HepG2 (cell line): ENCODE measurements around the gene CSNK1E. TPM values are rescaled to one million over a fixed set of nuclear protein-coding genes. Genes with fewer than 3 reads are reported as not detected.

Source experiments
- ATAC-seq: fragments of 200-7000 bp; cut with Tn5 transposase; 3 replicates; pipeline ENCODE4 v1.9.1; 2020; ENCODE audit warnings: mild to moderate bottlenecking, moderate library complexity
- BruUV-seq: library from RNA; stranded (reverse); fragments of 400-500 nt; replicated peaks from 2 replicates; lab custom pipeline; 2021; lab: Mats Ljungman, UMichigan
- CTCF ChIA-PET: fragments of 300-600 bp; formaldehyde crosslinking; extraction: SDS; loops from one replicate; lab custom pipeline; 2021; ENCODE audit warnings: low total read pairs, inconsistent platforms, low intra/inter-chr PET ratio; lab: Yijun Ruan, JAX
- POLR2A ChIA-PET: fragments of 350-600 bp; sonication (Branson Sonifier 250); formaldehyde crosslinking; loops from one replicate; lab custom pipeline; 2020; ENCODE audit warnings: antibody characterized with exemption, inconsistent platforms; lab: Yijun Ruan, JAX
- DNase-seq: peaks from one replicate; pipeline ENCODE4 v3.0.0-alpha.2; 2015; ENCODE audit warnings: low spot score
- FAIRE-seq: peaks from 3 replicates; lab custom pipeline; 2011; peaks lifted over from hg19 to GRCh38; lab: Jason Lieb, UNC
- H2AFZ ChIP-seq: one replicate; pipeline ENCODE4 v1.6.1; 2011; ENCODE audit warnings: low read length, inconsistent platforms
- H3K27ac ChIP-seq: fragments of 300-600 bp; 3 replicates; pipeline ENCODE4 v1.8.0; 2011; ENCODE audit warnings: mixed run types, mild to moderate bottlenecking, mixed read lengths, low read length, inconsistent platforms; ENCODE audit not compliant: insufficient read depth; ENCODE audit errors: extremely low read length
- H3K27me3 ChIP-seq, 2 experiments: fragments of 200-600 bp in 1 of 2; 2 replicates in 1 of 2; 3 replicates in 1 of 2; pipeline versions ENCODE4 v1.6.0 to v1.8.0; 2011; ENCODE audit warnings: low read length in 2 of 2, mild to moderate bottlenecking in 2 of 2, moderate library complexity in 2 of 2, inconsistent platforms in 1 of 2; ENCODE audit not compliant: insufficient read depth in 2 of 2, control insufficient read depth in 1 of 2
- H3K36me3 ChIP-seq, 2 experiments: fragments of 200-600 bp in 1 of 2; replicated peaks in 1 of 2; 2 replicates in 1 of 2; 3 replicates in 1 of 2; pipeline versions ENCODE4 v1.5.1 to v1.8.0; 2011; ENCODE audit warnings: low read length in 2 of 2, inconsistent platforms in 1 of 2; ENCODE audit not compliant: insufficient read depth in 2 of 2, control insufficient read depth in 1 of 2
- H3K4me1 ChIP-seq: 2 replicates; pipeline ENCODE4 v1.5.1; 2012; ENCODE audit warnings: low read length, inconsistent platforms; ENCODE audit not compliant: insufficient read depth
- H3K4me2 ChIP-seq: 2 replicates; pipeline ENCODE4 v1.6.0; 2011; ENCODE audit warnings: low read depth, low read length, inconsistent platforms
- H3K4me3 ChIP-seq, 3 experiments: fragments of 200-600 bp in 1 of 3; sonication (generic), shearing (Covaris generic) in 1 of 3; replicated peaks in 1 of 3; 2 replicates each; pipeline ENCODE4 v1.5.1; 2011 to 2016; ENCODE audit warnings: low read length in 3 of 3, inconsistent platforms in 2 of 3, low read depth in 2 of 3, mild to moderate bottlenecking in 2 of 3, control low read depth in 1 of 3, mixed read lengths in 1 of 3; ENCODE audit not compliant: insufficient read depth in 1 of 3
- H3K79me2 ChIP-seq: one replicate; pipeline ENCODE4 v1.6.1; 2011; ENCODE audit warnings: low read length, inconsistent platforms; ENCODE audit not compliant: insufficient read depth
- H3K9ac ChIP-seq: 2 replicates; pipeline ENCODE4 v1.6.0; 2011; ENCODE audit warnings: mild to moderate bottlenecking, low read depth, low read length, inconsistent platforms; ENCODE audit not compliant: insufficient read depth
- H3K9me3 ChIP-seq: 2 replicates; pipeline ENCODE4 v1.5.1; 2012; ENCODE audit warnings: mild to moderate bottlenecking, low read length
- H4K20me1 ChIP-seq: 2 replicates; pipeline ENCODE4 v1.6.0; 2011; ENCODE audit warnings: inconsistent platforms, mild to moderate bottlenecking, low read length, moderate library complexity; ENCODE audit not compliant: insufficient read depth
- ATM ChIP-seq: fragments of 450-650 bp; IDR thresholded peaks from 2 replicates; pipeline ENCODE4 v1.7.1; 2017; ENCODE audit warnings: mild to moderate bottlenecking, borderline replicate concordance
- GTF3A ChIP-seq: sonication (generic); formaldehyde crosslinking; conservative IDR thresholded peaks from 2 replicates; pipeline ENCODE4 v1.4.0; 2020; ENCODE audit warnings: mild to moderate bottlenecking, missing genetic modification reagents
- RBFOX2 ChIP-seq: fragments of 200-400 bp; formaldehyde crosslinking; IDR thresholded peaks from 2 replicates; pipeline ENCODE4 v1.6.1; 2017; ENCODE audit warnings: low read depth, mild to moderate bottlenecking, low read length
- SAFB2 ChIP-seq: sonication (generic); formaldehyde crosslinking; IDR thresholded peaks from 2 replicates; pipeline ENCODE4 v1.5.1; 2020; ENCODE audit warnings: missing genetic modification reagents, low read depth, mild to moderate bottlenecking, borderline replicate concordance
- SMAD1 ChIP-seq: sonication (generic); formaldehyde crosslinking; IDR thresholded peaks from 2 replicates; pipeline ENCODE4 v1.4.0; 2020; ENCODE audit warnings: missing genetic modification reagents, low read depth, mild to moderate bottlenecking, borderline replicate concordance
- SMARCC2 ChIP-seq: fragments of 450-650 bp; IDR thresholded peaks from 2 replicates; pipeline ENCODE4 v1.6.1; 2017; ENCODE audit warnings: antibody characterized with exemption, mild to moderate bottlenecking
- THAP11 ChIP-seq: IDR thresholded peaks from 2 replicates; pipeline ENCODE4 v1.6.1; 2016; ENCODE audit warnings: missing biosample characterization, missing genetic modification reagents
- ZNF503 ChIP-seq: sonication (generic); formaldehyde crosslinking; IDR thresholded peaks from 2 replicates; pipeline ENCODE4 v1.4.0; 2020; ENCODE audit warnings: missing genetic modification reagents
- ZNF564 ChIP-seq: sonication (generic); formaldehyde crosslinking; IDR thresholded peaks from 2 replicates; pipeline ENCODE4 v1.8.1; 2023; ENCODE audit warnings: mild to moderate bottlenecking, missing genetic modification reagents
- ZNF615 ChIP-seq: sonication (generic); formaldehyde crosslinking; IDR thresholded peaks from 2 replicates; pipeline ENCODE4 v1.5.0; 2020; ENCODE audit warnings: mild to moderate bottlenecking, missing genetic modification reagents, borderline replicate concordance
- WGBS: methylation state at CpG from one replicate; pipeline ENCODE4 v1.1.6; 2017; ENCODE audit warnings: low lambda C conversion rate; 5-methylcytosine and 5-hydroxymethylcytosine counted together
- in situ Hi-C: cut with HindIII; loops from 2 replicates; pipeline ENCODE4 v1.10.0; 2017; ENCODE audit warnings: low pct_unique_long_range_greater_than_20kb; ENCODE audit not compliant: extremely low pct_ligation_motif_present
- intact Hi-C: fragments of 100-400 bp; cut with micrococcal nuclease; formaldehyde crosslinking; loops from one replicate; pipeline ENCODE4 v1.10.0; 2022; ENCODE audit not compliant: unreplicated experiment
- polyA plus RNA-seq, 8 experiments: library from polyadenylated mRNA; depleted of rRNA in 3 of 8; stranded (reverse) in 7 of 8; unstranded in 1 of 8; fragments of >200 nt; fragmentation: Illumina TruSeq in 4 of 8; extraction: Trizol in 4 of 8; gene quantifications; 2 replicates each; pipeline versions ENCODE4 v1.2.1 to v1.2.3, GENCODE V29; 2011 to 2016; ENCODE audit warnings: low read depth in 4 of 8, missing spikeins in 1 of 8, mixed read lengths in 1 of 8; ENCODE audit not compliant: insufficient read depth in 1 of 8
- total RNA-seq, 5 experiments: library from RNA; depleted of rRNA; stranded (reverse); fragments of >200 nt; fragmentation: Illumina TruSeq; extraction: Trizol; gene quantifications; 2 replicates each; pipeline ENCODE4 v1.2.3, GENCODE V29; 2016; ENCODE audit warnings: low read depth in 1 of 5

Gene CSNK1E
- total and polyA plus RNA-seq, 2 of the 13 experiments (the other 11 are each of a cell fraction or from before 2014, with no cell fraction given): 34.7 to 129 TPM

GRCh38 chr22:38296372-38296771 is 20.9 kb downstream of the CSNK1E start:
- no peaks in the 10 kb centered on the region for H3K9me3 ChIP-seq
- H2AFZ ChIP-seq: no peak overlapping the region
- ChIA-PET CTCF (no interaction called here), POLR2A (no interaction called here)
- FAIRE-seq (no peak), ATAC-seq (no peak), DNase-seq (no peak)
- H3K4me1 ChIP-seq: no peaks in the 10 kb centered on the region
- TF ChIP-seq SMARCC2: no peak
- no peak for TF ChIP-seq ZNF503 (CRISPR knock-in tag)
- TF ChIP-seq SAFB2 (CRISPR knock-in tag): no peak
- TF ChIP-seq ZNF564 (CRISPR knock-in tag): no peak
- no peak for TF ChIP-seq SMAD1 (CRISPR knock-in tag)
- no peak for TF ChIP-seq GTF3A (CRISPR knock-in tag)
- no peak for TF ChIP-seq THAP11 (CRISPR knock-in tag)
- no peak for TF ChIP-seq ATM
- TF ChIP-seq ZNF615 (CRISPR knock-in tag): no peak
- TF ChIP-seq RBFOX2: no peak
- no peak overlapping the region for H3K4me3 ChIP-seq
- no peak overlapping the region for H3K27ac ChIP-seq
- H3K27me3 ChIP-seq: no peaks in the 10 kb centered on the region; a peak in 1 of 5 replicates
- no peaks in the 10 kb centered on the region for H3K79me2 ChIP-seq
- H3K4me2 ChIP-seq: no peak overlapping the region
- H3K9ac ChIP-seq: no peak overlapping the region
- peaks cover 49 to 73% of the 10 kb centered on the region in 2 experiments for H3K36me3 ChIP-seq
- BruUV-seq: no TSS peak
- WGBS: 90% methylated on average over 2 of the region's 4 CpGs
- H4K20me1 ChIP-seq: 0 out of 2 replicates have a peak, but pooled peaks cover 2% of the 10 kb centered on the region
- in situ Hi-C loops (loop anchor here (5.0 kb wide), 1 partner anchor 56 kb away; no protein-coding TSS in a partner anchor), intact Hi-C loops (no loop called here)
